Measurements from ENCODE around the gene HEBP1.

Gene HEBP1

GRCh38 chr12:12946686-12947355 is 53.2 kb downstream of the HEBP1 start:
- DNase-seq, result no peak

- no peak for DNase-seq
These were observed 54.5 kb downstream of the HEBP1 start for GRCh38 chr12:12945591-12945990.

- DNase-seq, result no peak
These were observed 56.3 kb downstream of the HEBP1 start for GRCh38 chr12:12943586-12944260.

GRCh38 chr12:12941450-12942350 is 58.4 kb downstream of the HEBP1 start:
- DNase-seq, result no peak

- no peak for DNase-seq
These were observed 60.2 kb downstream of the HEBP1 start for GRCh38 chr12:12939888-12940287.

GRCh38 chr12:12938541-12938940 is 61.5 kb downstream of the HEBP1 start:
- no peak for DNase-seq

- no peak for DNase-seq
These were observed 63.0 kb downstream of the HEBP1 start for GRCh38 chr12:12936983-12937491.

- no peak for DNase-seq
These were observed 65.5 kb downstream of the HEBP1 start for GRCh38 chr12:12934556-12934955.

- no peak for DNase-seq
These were observed 66.3 kb downstream of the HEBP1 start for GRCh38 chr12:12933742-12934141.

- DNase-seq, result no peak
These were observed 69.3 kb downstream of the HEBP1 start for GRCh38 chr12:12930633-12931219.

- DNase-seq, result no peak
These were observed 70.4 kb downstream of the HEBP1 start for GRCh38 chr12:12929696-12930095.

- no peak for DNase-seq
These were observed 72.6 kb downstream of the HEBP1 start for GRCh38 chr12:12927211-12928079.

GRCh38 chr12:12926571-12927071 is 73.4 kb downstream of the HEBP1 start:
- DNase-seq, result no peak

GRCh38 chr12:12925388-12925787 is 74.7 kb downstream of the HEBP1 start:
- no peak for DNase-seq
